HUES6 (cell line): ENCODE data around the gene CHST6.
"Not testable (repeated sequence)": the region's sequence is repeated elsewhere in the genome, so short reads cannot be mapped to it uniquely, and the experiment has no call there.

Experiments used
- H3K27ac ChIP-seq: 2 replicates; pipeline ENCODE4 v1.7.0; 2013; ENCODE audit warnings: low read depth, mild to moderate bottlenecking, low read length, inconsistent platforms
- H3K27me3 ChIP-seq: 2 replicates; pipeline ENCODE4 v1.6.1; 2013; ENCODE audit warnings: low read length; ENCODE audit not compliant: control insufficient read depth, insufficient read depth
- H3K36me3 ChIP-seq: 2 replicates; pipeline ENCODE4 v1.6.1; 2013; ENCODE audit warnings: low read length; ENCODE audit not compliant: control insufficient read depth, insufficient read depth
- H3K4me1 ChIP-seq: 2 replicates; pipeline ENCODE4 v1.6.1; 2013; ENCODE audit warnings: low read length; ENCODE audit not compliant: control insufficient read depth, insufficient read depth
- H3K4me3 ChIP-seq: 2 replicates; pipeline ENCODE4 v1.5.1; 2013; ENCODE audit warnings: low read depth, low read length
- H3K9ac ChIP-seq: one replicate; pipeline ENCODE4 v1.6.1; 2013; ENCODE audit warnings: mild to moderate bottlenecking, low read length
- H3K9me3 ChIP-seq: 2 replicates; pipeline ENCODE4 v1.6.1; 2013; ENCODE audit warnings: low read depth, low read length; ENCODE audit not compliant: control insufficient read depth, insufficient read depth

Gene CHST6

GRCh38 chr16:75502916-75503605 is 7.8 kb upstream of the CHST6 start:
- Histone ChIP-seq H3K9ac (no peak overlapping the region), H3K4me1 (no peaks in the 10 kb centered on the region), H3K36me3 (no peaks in the 10 kb centered on the region), H3K27ac (no peak overlapping the region), H3K27me3 (no peaks in the 10 kb centered on the region), H3K4me3 (no peak overlapping the region), H3K9me3 (no peaks in the 10 kb centered on the region)

- not testable (repeated sequence) for H3K9ac ChIP-seq, H3K27ac ChIP-seq, H3K27me3 ChIP-seq, H3K4me3 ChIP-seq, H3K36me3 ChIP-seq, H3K9me3 ChIP-seq, H3K4me1 ChIP-seq
Measured at GRCh38 chr16:75501820-75502219, 6.6 kb upstream of the CHST6 start.

GRCh38 chr16:75501359-75501758 is 6.1 kb upstream of the CHST6 start:
- Histone ChIP-seq H3K27ac (no peak overlapping the region), H3K36me3 (no peaks in the 10 kb centered on the region), H3K27me3 (no peaks in the 10 kb centered on the region), H3K9ac (no peak overlapping the region), H3K9me3 (no peaks in the 10 kb centered on the region), H3K4me3 (no peak overlapping the region), H3K4me1 (no peaks in the 10 kb centered on the region)

GRCh38 chr16:75498605-75499322 is 3.5 kb upstream of the CHST6 start:
- H3K4me3 ChIP-seq, H3K27me3 ChIP-seq, H3K4me1 ChIP-seq, H3K9ac ChIP-seq, H3K9me3 ChIP-seq, H3K27ac ChIP-seq, H3K36me3 ChIP-seq: not testable (repeated sequence)

- Histone ChIP-seq H3K36me3 (no peaks in the 10 kb centered on the region), H3K4me1 (peaks cover 8% of the 10 kb centered on the region), H3K9me3 (no peaks in the 10 kb centered on the region), H3K9ac (no peak overlapping the region), H3K27ac (no peak overlapping the region), H3K27me3 (peaks cover 8% of the 10 kb centered on the region; the same call in 1 of the 2 replicates), H3K4me3 (no peak overlapping the region)
Measured at GRCh38 chr16:75497558-75497957, 2.3 kb upstream of the CHST6 start.

GRCh38 chr16:75494661-75495075 is 573 bp downstream of the CHST6 start:
- peak overlapping the region; percentile 80 for H3K9ac ChIP-seq
- no peak overlapping the region for H3K27ac ChIP-seq
- no peaks in the 10 kb centered on the region for H3K36me3 ChIP-seq
- H3K9me3 ChIP-seq, result no peaks in the 10 kb centered on the region
- peaks cover 8% of the 10 kb centered on the region; the same call in 1 of the 2 replicates for H3K27me3 ChIP-seq
- H3K4me3 ChIP-seq, result peak overlapping the region; percentile 80
- H3K4me1 ChIP-seq, result peaks cover 14% of the 10 kb centered on the region

- peaks cover 8% of the 10 kb centered on the region; the same call in 1 of the 2 replicates for H3K27me3 ChIP-seq
- H3K4me3 ChIP-seq, result peak overlapping the region; percentile 80
- no peaks in the 10 kb centered on the region for H3K36me3 ChIP-seq
- no peak overlapping the region for H3K27ac ChIP-seq
- peak overlapping the region; percentile 80 for H3K9ac ChIP-seq
- no peaks in the 10 kb centered on the region for H3K9me3 ChIP-seq
- H3K4me1 ChIP-seq, result peaks cover 14% of the 10 kb centered on the region
Measured at GRCh38 chr16:75494184-75494583, 1.1 kb downstream of the CHST6 start.

- Histone ChIP-seq H3K27ac (no peak overlapping the region), H3K4me1 (peaks cover 14% of the 10 kb centered on the region), H3K9ac (no peak overlapping the region), H3K36me3 (peaks cover 2% of the 10 kb centered on the region; the same call in 1 of the 2 replicates), H3K27me3 (peaks cover 8% of the 10 kb centered on the region; the same call in 1 of the 2 replicates), H3K9me3 (no peaks in the 10 kb centered on the region), H3K4me3 (no peak overlapping the region)
Measured at GRCh38 chr16:75491876-75492275, 3.4 kb downstream of the CHST6 start.

GRCh38 chr16:75488322-75488721 is 6.9 kb downstream of the CHST6 start:
- no peak overlapping the region for H3K4me3 ChIP-seq
- peaks cover 3% of the 10 kb centered on the region; the same call in 1 of the 2 replicates for H3K36me3 ChIP-seq
- peaks cover 7% of the 10 kb centered on the region; the same call in 1 of the 2 replicates for H3K4me1 ChIP-seq
- no peak overlapping the region for H3K9ac ChIP-seq
- H3K9me3 ChIP-seq, result no peaks in the 10 kb centered on the region
- H3K27me3 ChIP-seq, result no peaks in the 10 kb centered on the region
- H3K27ac ChIP-seq, result no peak overlapping the region

- Histone ChIP-seq H3K36me3 (peaks cover 7% of the 10 kb centered on the region), H3K27me3 (no peaks in the 10 kb centered on the region), H3K9ac (no peak overlapping the region), H3K4me1 (peaks cover 3% of the 10 kb centered on the region; the same call in 1 of the 2 replicates), H3K4me3 (no peak overlapping the region), H3K9me3 (no peaks in the 10 kb centered on the region), H3K27ac (no peak overlapping the region)
Measured at GRCh38 chr16:75486676-75487313, 8.4 kb downstream of the CHST6 start.
